NCI-H510A treated with DMSO at 0.1 percent for 48 hours (cell line): ENCODE measurements around the gene SEPTIN7.
"Not testable (repeated sequence)": the region's sequence is repeated elsewhere in the genome, so short reads cannot be mapped to it uniquely, and the experiment has no call there.

Experiments used
- DNase-seq: peaks from one replicate; lab custom pipeline; 2025; lab: John Stamatoyannopoulos, UW

SEPTIN7 gene

GRCh38 chr7:35800718-35801391, at the start of gene SEPTIN7:
SEPTIN7 (plus strand) TSS chr7:35801057; CDS start chr7:35801210, 153 bp downstream.
- DNase-seq, result peak; percentile 96

GRCh38 chr7:35752742-35753141, 48.1 kb upstream of the SEPTIN7 start:
- DNase-seq, result no peak

- DNase-seq, result no peak
These were observed 46.9 kb upstream of the SEPTIN7 start for GRCh38 chr7:35753761-35754603.

GRCh38 chr7:35754741-35755140, 46.1 kb upstream of the SEPTIN7 start:
- no peak for DNase-seq

DNA sequence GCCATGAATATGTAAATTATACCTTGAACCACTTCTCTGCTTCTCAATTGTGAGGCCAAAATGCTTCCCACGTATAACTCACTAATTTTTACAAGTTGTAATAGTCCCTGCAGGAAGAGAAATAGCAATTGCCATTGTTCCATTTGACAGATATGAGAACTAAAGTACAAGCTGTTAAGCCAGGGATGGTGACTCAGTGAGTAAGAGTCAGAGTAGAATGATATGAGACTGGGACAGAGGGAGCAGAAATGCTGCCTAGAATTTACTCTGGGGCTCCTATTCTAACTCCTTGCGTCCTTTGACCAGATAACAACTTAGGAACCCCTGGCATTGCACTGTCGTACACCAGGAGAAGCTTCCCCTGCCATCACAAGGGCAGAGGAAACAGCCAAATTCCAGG, 45.1 kb upstream of the SEPTIN7 start:
- no peak for DNase-seq

DNA sequence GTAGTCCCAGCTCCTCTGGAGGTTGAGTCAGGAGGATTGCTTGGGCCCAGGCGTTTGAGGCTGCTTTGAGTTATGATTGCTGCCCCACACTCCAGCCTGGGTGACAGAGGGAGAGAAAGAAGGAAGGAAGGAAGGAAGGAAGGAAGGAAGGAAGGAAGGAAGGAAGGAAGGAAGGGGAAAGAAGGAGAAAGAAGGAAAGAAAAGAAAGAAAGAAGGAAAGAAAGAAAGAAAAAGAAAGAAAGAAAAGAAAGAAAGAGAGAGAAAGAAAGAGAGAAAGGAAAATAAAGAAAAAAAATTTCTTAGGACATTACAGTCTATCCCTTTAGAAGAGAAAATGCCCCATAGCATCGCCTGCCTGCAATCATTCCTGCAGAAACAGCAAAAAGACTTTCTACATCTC, 44.4 kb upstream of the SEPTIN7 start:
- not testable (repeated sequence) for DNase-seq

DNA sequence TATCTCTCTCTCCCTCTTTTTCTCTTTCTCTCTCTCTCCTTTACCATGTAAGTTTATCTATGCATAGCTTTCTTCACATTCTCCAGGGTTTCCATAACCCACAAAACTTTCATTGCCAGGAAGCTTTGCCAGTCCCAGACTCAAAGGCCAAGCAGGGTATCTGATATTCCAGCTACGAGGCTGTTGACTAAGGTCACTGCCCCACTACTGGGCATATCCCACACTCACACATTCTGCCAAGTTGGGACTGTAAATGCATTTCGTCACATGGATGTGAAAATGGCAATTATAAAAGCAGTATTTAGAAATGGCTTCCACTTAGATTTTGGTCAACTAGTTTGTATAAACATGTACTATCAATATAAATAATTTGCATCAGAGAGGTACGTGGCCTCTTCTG, 43.3 kb upstream of the SEPTIN7 start:
- no peak for DNase-seq

DNA sequence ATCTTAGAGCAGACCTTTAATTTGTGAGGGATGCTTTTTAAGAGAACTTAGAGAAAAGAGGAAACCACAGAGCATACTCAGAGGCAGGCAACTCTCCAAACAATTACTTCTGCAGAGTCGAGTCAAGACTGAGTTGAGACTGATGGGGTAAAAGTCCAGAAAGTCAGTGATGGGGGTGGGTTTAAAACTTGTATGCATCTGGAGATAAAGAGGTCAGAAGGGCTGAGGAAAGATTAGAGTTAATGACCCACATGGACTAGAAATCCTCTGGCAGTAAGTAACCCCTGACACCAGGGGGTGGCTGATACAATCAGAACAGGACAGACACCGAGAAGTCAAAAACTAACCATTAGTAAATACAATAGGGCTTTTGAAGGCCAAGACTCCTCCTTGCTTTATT, 42.4 kb upstream of the SEPTIN7 start:
- no peak for DNase-seq

- no peak for DNase-seq
These were observed 40.6 kb upstream of the SEPTIN7 start for GRCh38 chr7:35760143-35760745.

DNA sequence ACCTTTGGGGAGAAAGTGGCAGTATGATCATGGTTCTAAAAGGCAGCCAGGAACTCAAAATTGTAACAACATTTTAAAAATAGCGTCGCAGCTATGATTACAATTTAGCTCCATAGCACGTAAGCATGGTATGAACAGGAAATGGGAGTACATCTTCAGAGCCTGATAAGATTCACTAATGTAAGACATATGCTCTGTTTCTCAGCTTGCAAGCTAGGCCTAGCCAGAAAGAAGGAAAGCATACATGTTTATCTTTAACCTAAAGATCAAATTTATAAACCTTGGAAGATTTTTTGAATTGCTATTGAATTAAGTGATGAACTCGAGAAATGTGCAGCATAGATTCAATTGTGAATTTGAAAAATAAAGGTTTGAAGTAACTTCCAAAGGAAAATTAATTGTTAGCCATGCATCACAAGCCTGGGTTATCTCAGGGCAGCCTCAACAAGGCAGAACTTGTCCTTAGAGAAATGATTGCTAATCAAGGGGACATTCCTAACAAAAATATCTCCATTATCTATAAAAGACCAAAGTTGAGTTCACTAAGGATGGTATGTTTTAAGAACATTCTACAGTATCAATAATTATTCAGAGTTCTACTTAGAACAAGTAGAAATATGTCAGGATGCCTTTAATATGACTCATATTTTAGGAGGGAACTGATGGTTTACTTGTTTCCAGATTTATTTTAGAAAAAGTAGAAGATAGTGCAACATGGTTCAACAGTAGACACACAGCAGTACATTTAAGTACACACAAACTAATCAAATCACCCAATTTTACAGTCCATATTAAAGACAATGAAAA, 38.8 kb upstream of the SEPTIN7 start:
- DNase-seq, result no peak

DNA sequence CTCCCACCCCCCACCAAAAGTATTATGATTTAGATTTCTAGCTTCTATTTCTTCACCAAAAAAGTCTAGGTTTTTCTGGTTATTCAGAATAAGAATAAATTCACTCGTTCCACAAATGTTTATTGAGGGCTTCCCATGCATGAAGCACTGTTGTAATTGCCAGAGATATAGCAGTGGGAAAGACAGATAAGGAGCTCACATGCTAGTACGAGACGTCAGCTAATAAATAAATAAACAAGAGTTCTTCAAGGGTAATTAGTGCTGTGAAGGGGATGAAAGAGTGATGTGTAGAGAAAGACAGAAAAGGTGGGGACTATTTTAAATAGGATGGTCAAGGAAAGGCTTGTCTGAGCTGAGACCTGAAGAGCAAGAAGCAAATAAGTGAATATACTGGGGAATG, 38.1 kb upstream of the SEPTIN7 start:
- no peak for DNase-seq

DNA sequence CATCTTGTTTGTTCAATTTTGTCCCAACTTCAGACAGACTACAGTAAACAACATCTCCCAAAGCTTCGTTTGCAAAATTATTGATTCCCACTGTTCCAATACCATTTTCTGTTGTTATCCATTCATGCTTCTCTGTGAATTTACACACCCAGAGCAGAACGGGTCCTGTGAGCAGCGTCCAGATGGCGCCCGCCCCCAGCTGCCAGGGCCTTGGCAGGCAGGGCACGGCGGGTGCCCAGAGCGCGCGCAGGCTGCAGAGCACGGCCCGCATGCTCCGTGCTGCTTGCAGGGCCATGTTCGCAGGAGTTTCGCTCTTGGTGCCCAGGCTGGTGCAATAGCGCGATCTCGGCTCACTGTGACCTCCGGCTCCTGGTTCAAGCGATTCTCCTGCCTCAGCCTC, 32.5 kb upstream of the SEPTIN7 start:
- DNase-seq, result no peak

DNA sequence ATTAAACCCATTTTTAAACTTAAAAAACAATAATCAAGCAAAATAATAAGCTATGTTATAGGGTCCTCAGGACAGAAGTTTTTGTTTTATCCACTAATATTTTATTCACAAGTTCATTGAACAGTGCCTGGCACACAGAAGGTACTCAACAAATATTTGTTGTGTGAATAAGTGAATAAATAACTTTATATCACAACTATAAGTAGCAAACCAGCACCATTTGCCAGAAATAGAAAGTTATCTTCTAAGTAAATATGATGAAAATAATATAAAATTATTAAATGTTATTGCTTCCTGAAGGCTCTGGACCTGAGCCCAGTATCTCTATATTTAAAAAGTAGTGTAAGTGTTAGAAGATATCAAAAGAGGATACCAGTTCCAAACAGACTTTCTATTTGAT, 29.1 kb upstream of the SEPTIN7 start:
- DNase-seq, result no peak

DNA sequence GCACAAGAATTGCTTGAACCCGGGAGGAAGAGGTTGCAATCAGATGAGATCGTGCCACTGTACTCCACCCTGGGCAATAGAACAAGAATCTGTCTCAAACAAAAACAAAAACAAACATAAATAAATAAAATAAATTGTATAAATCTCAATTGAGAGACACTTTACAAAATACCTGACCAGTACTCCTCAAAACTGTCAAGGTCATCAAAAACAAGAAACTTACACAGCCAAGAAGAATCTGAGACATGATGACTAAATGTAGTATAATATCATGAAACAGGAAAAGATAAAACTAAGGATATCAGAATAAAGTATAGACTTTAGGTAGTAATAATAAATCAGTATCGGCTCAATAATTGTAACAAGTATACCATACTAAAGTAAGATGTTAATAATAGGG, 26.9 kb upstream of the SEPTIN7 start:
- no peak for DNase-seq

DNA sequence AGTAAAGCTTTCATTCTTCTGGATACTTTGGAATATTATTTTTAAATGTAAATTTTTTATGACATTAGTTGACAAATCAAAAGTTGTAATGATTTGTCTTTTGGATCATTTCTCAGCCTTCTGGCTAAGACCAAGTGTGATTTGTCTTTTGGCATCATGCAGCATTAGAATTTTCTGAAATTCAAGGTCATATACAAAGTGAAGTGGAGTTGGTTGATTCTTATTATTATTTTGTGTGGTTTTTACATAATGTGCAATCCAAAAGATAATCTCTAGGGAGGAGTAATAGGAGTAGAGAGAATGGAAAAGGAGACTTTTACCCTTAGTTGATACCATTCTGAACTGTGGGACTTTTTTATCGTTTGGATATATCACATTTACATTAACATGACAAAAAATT, 24.2 kb upstream of the SEPTIN7 start:
- DNase-seq, result no peak

DNA sequence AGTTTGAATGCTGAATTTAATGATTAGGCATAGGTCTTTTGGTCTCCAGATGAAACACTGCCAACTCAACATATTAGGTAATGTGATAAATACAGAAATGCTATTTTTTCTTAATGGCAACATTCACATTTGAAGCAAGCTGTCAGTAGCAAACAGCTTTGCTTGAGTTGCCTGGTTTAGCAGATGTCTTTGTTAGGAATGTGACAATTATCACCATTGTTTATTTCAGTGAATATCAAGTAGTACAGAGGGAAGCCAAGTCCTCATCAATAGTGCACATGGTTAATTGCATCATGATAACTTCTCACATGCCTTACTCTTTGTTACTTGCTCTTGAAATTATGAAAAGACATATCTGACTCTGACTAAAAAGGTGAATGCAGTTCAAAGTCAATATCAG, 23.7 kb upstream of the SEPTIN7 start:
- no peak for DNase-seq

DNA sequence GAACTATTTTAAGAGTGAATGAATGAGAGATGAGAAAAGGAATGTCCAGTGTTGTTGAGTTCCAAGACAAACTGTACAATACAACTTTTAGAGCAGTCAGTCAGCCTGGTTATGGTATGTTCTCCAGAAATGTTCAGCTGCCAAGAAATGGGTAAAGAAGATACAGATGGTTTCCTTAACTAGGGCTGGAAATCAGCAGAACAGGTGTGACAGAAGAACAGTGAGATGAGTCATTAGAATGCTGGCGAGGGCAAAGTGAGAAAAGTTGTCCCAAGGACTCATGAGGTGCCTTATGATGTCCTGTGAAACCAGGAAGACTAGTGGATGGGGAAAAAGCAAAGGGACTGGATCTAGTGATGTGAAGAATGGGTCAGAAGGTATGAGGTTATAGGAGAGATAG, 20.8 kb upstream of the SEPTIN7 start:
- DNase-seq, result no peak

- DNase-seq, result no peak
These were observed 19.6 kb upstream of the SEPTIN7 start for GRCh38 chr7:35781200-35781701.

- DNase-seq, result no peak
These were observed 18.9 kb upstream of the SEPTIN7 start for GRCh38 chr7:35781767-35782515.

DNA sequence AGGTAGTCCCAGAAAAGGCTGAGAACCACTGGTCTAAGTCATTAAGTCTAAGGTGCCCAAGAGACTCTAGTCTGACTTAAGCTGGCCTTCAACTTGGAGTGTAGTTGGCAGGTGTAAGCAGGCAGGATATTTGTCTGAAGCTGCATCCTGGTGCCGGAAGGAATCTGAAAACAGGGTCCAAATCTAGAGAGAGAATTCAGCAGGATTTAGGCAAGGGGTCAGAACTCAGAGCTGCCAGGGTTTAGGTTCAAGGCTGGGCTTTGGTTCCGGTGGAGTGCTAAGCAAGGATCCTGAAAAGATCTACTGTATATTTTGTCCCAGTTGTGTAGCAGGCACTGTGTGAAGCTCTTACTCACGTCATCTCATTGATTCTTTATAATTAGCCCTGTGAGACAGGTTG, 16.5 kb upstream of the SEPTIN7 start:
- DNase-seq, result no peak

- no peak for DNase-seq
These were observed 15.6 kb upstream of the SEPTIN7 start for GRCh38 chr7:35785250-35785649.
